ENCODE measurements around the gene LRRC7. TPM values are rescaled to one million over a fixed set of nuclear protein-coding genes. Genes with fewer than 3 reads are reported as not detected.
"Not testable (repeated sequence)": the region's sequence is repeated elsewhere in the genome, so short reads cannot be mapped to it uniquely, and the experiment has no call there.

Gene LRRC7
- total RNA-seq, 1 experiment from 2014 or later, result not detected

DNA sequence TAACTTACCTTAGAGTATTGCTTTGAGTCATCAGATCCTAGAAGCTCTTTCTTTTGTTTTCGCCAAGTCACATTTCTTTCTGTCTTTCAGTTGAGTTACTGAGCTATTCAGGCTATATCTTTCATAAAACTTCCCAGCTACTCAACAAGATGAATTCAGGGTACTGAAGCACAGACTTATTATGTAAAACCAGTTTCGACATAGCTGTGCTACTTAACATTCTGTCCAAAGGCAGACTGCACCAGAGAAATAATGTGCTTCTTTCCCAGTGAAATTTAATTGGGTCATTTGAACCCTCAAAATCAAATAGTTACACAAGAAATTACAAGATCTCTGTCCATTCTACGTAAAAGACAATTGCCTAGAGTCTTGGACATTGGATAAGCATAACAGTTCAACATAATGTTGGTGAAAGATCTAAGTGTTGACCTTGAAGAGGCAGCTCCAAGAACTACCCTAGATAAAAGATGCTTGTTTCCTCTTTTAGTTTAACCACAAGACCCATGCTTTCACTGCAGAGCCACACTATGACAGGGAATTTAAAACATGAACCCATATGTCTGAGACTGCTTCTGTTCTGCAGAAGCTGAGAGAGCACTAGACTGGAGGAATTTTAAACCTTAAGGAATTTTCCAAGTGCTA lies 474.5 kb downstream of the LRRC7 start:
- BruUV-seq (replicated peaks), result no TSS peak
- TF ChIP-seq, protein P1, sequence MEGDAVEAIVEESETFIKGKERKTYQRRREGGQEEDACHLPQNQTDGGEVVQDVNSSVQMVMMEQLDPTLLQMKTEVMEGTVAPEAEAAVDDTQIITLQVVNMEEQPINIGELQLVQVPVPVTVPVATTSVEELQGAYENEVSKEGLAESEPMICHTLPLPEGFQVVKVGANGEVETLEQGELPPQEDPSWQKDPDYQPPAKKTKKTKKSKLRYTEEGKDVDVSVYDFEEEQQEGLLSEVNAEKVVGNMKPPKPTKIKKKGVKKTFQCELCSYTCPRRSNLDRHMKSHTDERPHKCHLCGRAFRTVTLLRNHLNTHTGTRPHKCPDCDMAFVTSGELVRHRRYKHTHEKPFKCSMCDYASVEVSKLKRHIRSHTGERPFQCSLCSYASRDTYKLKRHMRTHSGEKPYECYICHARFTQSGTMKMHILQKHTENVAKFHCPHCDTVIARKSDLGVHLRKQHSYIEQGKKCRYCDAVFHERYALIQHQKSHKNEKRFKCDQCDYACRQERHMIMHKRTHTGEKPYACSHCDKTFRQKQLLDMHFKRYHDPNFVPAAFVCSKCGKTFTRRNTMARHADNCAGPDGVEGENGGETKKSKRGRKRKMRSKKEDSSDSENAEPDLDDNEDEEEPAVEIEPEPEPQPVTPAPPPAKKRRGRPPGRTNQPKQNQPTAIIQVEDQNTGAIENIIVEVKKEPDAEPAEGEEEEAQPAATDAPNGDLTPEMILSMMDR (conservative IDR thresholded peaks at IDR 0.05; ENCODE audit: low read depth, low read length), result no peak
- TF ChIP-seq EZH2 (IDR thresholded peaks at IDR 0.05; ENCODE audit: borderline replicate concordance, low read depth, low read length, poor library complexity, severe bottlenecking), result no peak
- POLR2A ChIA-PET (ENCODE audit: low non-redundant PET), result no interaction called here
- DNase-seq (ENCODE audit: low spot score), result no peak
- H3K27me3 ChIP-seq (replicated peaks; ENCODE audit: insufficient read depth, low read depth, low read length, poor library complexity), result no peaks in the 10 kb centered on the region
- H3K9me3 ChIP-seq (ENCODE audit: low read depth, low read length, poor library complexity, severe bottlenecking), result no peaks in the 10 kb centered on the region
- H3K36me3 ChIP-seq (ENCODE audit: insufficient read depth, low read length, poor library complexity, severe bottlenecking), result no peaks in the 10 kb centered on the region
- no peak overlapping the region for H3K4me3 ChIP-seq (ENCODE audit: low read depth, low read length, poor library complexity, severe bottlenecking)
- H3K27ac ChIP-seq (ENCODE audit: low read depth, low read length, poor library complexity, severe bottlenecking), result no peak overlapping the region
- intact Hi-C loops (cut with micrococcal nuclease; ENCODE audit: unreplicated experiment), result no loop called here
- CTCF ChIA-PET, result no interaction called here
- H3K4me1 ChIP-seq (ENCODE audit: insufficient read depth, low read length, poor library complexity, severe bottlenecking), result peaks cover 5% of the 10 kb centered on the region

DNA sequence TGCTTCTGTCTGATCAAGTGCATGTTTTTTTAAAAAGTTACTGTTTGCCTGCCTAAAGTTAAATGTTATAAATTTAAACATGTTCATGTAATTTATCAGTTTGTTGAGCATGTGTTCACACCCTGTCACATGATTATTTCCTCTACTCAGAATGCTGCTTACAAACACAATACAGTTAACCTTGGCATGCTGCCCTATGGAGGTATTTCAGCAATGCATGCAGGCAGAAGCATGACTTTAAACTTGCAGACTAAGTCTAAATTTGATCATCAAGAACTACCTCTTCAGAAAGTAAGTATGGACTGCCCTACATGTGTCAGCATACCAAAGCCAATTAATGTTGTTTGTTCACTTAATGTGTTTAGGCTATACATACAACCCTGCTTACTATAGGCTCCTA lies 476.1 kb downstream of the LRRC7 start:
- no TSS peak for BruUV-seq (replicated peaks)
- no peaks in the 10 kb centered on the region for H3K27me3 ChIP-seq (replicated peaks; ENCODE audit: insufficient read depth, low read depth, low read length, poor library complexity)
- peak; percentile 56 for DNase-seq (ENCODE audit: low spot score)
- CTCF ChIA-PET, result no interaction called here
- intact Hi-C loops (cut with micrococcal nuclease; ENCODE audit: unreplicated experiment), result no loop called here
- H3K9me3 ChIP-seq (ENCODE audit: low read depth, low read length, poor library complexity, severe bottlenecking), result no peaks in the 10 kb centered on the region
- POLR2A ChIA-PET (ENCODE audit: low non-redundant PET), result no interaction called here
- no peak for TF ChIP-seq EZH2 (IDR thresholded peaks at IDR 0.05; ENCODE audit: borderline replicate concordance, low read depth, low read length, poor library complexity, severe bottlenecking)
- TF ChIP-seq, protein P1 (conservative IDR thresholded peaks at IDR 0.05; ENCODE audit: low read depth, low read length), result no peak
- no peaks in the 10 kb centered on the region for H3K36me3 ChIP-seq (ENCODE audit: insufficient read depth, low read length, poor library complexity, severe bottlenecking)
- no peak overlapping the region for H3K4me3 ChIP-seq (ENCODE audit: low read depth, low read length, poor library complexity, severe bottlenecking)
- H3K27ac ChIP-seq (ENCODE audit: low read depth, low read length, poor library complexity, severe bottlenecking), result no peak overlapping the region
- H3K4me1 ChIP-seq (ENCODE audit: insufficient read depth, low read length, poor library complexity, severe bottlenecking), result peaks cover 5% of the 10 kb centered on the region

DNA sequence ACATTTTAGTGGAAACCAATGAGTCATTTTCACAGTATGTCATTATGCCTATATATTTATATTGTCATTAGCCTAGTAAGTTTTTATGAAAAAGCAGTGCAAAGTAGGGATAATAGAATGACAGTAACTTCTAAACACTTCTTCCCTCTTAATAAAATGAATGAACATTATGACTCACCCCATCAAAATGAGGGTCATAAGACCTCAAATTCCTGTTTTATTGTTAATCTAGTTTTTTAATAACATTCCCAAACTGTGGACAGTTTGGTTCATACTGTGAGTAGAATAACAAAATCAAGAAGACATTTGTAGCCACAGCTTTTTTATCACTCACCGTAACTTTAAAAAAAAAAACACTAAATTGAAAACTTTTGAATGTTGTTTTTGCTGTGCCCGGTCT lies 477.1 kb downstream of the LRRC7 start:
- CTCF ChIA-PET, result no interaction called here
- POLR2A ChIA-PET (ENCODE audit: low non-redundant PET), result no interaction called here
- Histone ChIP-seq H3K9me3 (ENCODE audit: low read depth, low read length, poor library complexity, severe bottlenecking) (no peaks in the 10 kb centered on the region), H3K4me1 (ENCODE audit: insufficient read depth, low read length, poor library complexity, severe bottlenecking) (peaks cover 5% of the 10 kb centered on the region), H3K36me3 (ENCODE audit: insufficient read depth, low read length, poor library complexity, severe bottlenecking) (no peaks in the 10 kb centered on the region), H3K4me3 (ENCODE audit: low read depth, low read length, poor library complexity, severe bottlenecking) (no peak overlapping the region), H3K27ac (ENCODE audit: low read depth, low read length, poor library complexity, severe bottlenecking) (no peak overlapping the region), H3K27me3 (replicated peaks; ENCODE audit: insufficient read depth, low read depth, low read length, poor library complexity) (no peaks in the 10 kb centered on the region)
- TF ChIP-seq EZH2 (IDR thresholded peaks at IDR 0.05; ENCODE audit: borderline replicate concordance, low read depth, low read length, poor library complexity, severe bottlenecking), result no peak
- TF ChIP-seq, protein P1 (conservative IDR thresholded peaks at IDR 0.05; ENCODE audit: low read depth, low read length), result no peak
- BruUV-seq (replicated peaks), result no TSS peak
- peak; percentile 35 for DNase-seq (ENCODE audit: low spot score)
- intact Hi-C loops (cut with micrococcal nuclease; ENCODE audit: unreplicated experiment), result no loop called here

DNA sequence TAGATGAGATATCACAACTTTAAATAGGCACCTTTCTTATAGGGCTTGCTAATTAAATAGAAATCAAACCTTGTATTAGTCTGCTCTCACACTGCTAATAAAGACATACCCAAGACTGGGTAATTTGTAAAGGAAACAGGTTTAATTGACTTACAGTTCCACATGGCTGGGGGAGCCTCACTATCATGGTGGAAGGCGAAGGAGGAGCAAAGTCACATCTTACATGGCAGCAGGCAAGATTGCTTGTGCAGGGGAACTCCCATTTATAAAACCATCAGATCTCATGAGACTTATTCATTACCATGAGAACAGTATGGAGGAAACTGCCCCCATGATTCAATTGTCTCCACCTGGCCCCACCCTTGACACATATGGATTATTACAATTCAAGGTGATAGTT lies 477.9 kb downstream of the LRRC7 start:
- not testable (repeated sequence) for H3K27ac ChIP-seq (ENCODE audit: low read depth, low read length, poor library complexity, severe bottlenecking)

More for the DNA sequence above, 477.9 kb downstream of the LRRC7 start:
- H3K4me3 ChIP-seq (ENCODE audit: low read depth, low read length, poor library complexity, severe bottlenecking); H3K4me1 ChIP-seq (ENCODE audit: insufficient read depth, low read length, poor library complexity, severe bottlenecking); intact Hi-C loops (cut with micrococcal nuclease; ENCODE audit: unreplicated experiment); CTCF ChIA-PET; DNase-seq (ENCODE audit: low spot score); POLR2A ChIA-PET (ENCODE audit: low non-redundant PET); H3K36me3 ChIP-seq (ENCODE audit: insufficient read depth, low read length, poor library complexity, severe bottlenecking); H3K9me3 ChIP-seq (ENCODE audit: low read depth, low read length, poor library complexity, severe bottlenecking); H3K27me3 ChIP-seq (replicated peaks; ENCODE audit: insufficient read depth, low read depth, low read length, poor library complexity); BruUV-seq (replicated peaks): not testable (repeated sequence)
